ENCODE data around the gene ZSCAN22.

DNA sequence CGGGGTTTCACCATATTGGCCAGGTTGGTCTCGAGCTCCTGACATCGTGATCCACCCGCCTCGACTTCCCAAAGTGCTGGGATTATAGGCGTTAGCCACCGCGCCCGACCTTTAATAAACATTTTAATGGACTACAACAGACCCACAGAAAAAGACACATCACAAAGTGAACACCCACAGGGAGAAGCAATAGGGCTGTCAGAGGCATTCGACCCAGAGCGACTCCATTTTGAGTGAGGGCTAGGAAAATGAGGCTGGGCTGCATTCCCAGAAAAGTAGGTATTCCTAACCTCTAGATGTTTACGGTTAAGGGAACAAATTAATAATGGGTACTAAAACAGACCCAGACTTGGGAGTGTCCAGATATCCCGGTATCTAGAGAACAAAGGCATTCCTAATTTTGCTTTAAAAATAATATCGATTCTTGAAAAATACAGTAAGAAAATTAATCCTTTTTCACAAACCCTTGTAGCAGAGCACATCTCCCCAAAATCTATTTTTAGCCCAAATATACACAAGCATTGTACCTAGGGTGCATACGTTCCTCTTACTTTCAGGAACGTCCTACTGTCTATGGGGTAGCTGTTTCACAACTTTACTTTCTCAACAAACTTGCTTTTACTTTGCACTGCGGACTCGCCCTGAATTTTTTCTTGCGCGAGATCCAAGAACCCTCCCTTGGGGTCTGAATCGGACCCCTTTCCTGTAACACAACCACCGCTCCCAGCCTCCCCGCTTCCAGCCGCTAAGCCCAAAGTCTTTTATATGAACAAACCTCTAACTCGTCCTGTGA lies 48.9 kb upstream of the ZSCAN22 start:
- TF ChIP-seq, protein P1, sequence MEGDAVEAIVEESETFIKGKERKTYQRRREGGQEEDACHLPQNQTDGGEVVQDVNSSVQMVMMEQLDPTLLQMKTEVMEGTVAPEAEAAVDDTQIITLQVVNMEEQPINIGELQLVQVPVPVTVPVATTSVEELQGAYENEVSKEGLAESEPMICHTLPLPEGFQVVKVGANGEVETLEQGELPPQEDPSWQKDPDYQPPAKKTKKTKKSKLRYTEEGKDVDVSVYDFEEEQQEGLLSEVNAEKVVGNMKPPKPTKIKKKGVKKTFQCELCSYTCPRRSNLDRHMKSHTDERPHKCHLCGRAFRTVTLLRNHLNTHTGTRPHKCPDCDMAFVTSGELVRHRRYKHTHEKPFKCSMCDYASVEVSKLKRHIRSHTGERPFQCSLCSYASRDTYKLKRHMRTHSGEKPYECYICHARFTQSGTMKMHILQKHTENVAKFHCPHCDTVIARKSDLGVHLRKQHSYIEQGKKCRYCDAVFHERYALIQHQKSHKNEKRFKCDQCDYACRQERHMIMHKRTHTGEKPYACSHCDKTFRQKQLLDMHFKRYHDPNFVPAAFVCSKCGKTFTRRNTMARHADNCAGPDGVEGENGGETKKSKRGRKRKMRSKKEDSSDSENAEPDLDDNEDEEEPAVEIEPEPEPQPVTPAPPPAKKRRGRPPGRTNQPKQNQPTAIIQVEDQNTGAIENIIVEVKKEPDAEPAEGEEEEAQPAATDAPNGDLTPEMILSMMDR (IDR thresholded peaks at IDR 0.05): no peak
- no peak for TF ChIP-seq POLR2A (IDR thresholded peaks at IDR 0.05)

Data from vagina (tissue), 2 donors.